ENCODE measurements around the gene MAST1. TPM values are rescaled to one million over a fixed set of nuclear protein-coding genes. Genes with fewer than 3 reads are reported as not detected.
"Not testable (repeated sequence)": the region's sequence is repeated elsewhere in the genome, so short reads cannot be mapped to it uniquely, and the experiment has no call there.

The MAST1 gene
- polyA plus RNA-seq, 1 experiment: 0.47 TPM

DNA sequence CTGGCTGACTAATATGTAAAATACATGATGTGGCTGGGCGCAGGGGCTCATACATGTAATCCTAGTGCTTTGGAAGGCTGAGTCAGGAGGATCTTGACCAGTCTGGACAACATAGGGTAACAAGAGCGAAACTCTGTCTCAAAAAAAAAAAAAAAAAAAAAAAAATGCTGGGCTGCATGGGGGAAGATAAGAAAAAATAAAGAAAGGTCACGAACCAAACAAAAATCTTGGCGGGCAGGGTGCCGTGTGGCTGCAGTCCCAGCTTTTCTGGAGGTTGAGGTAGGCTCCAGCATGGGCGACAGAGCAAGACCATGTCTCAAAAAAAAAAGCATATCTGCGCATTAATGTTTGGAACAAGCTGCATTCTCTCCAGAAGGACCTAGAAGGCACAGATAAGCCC lies 23.2 kb upstream of the MAST1 start:
- DNase-seq (ENCODE audit: low read depth, low spot score): no peak
- ChIA-PET POLR2A (no interaction called here), CTCF (interaction anchor here (0.8 kb wide), 1 partner anchor 49 kb away, joined by 3 read pairs; no protein-coding TSS in a partner anchor)
- no peaks in the 10 kb centered on the region for H3K27me3 ChIP-seq (ENCODE audit: control insufficient read depth, insufficient read depth, low read length)
- no peak overlapping the region for H3K4me3 ChIP-seq (ENCODE audit: low read depth, low read length)
- TF ChIP-seq, protein P1, sequence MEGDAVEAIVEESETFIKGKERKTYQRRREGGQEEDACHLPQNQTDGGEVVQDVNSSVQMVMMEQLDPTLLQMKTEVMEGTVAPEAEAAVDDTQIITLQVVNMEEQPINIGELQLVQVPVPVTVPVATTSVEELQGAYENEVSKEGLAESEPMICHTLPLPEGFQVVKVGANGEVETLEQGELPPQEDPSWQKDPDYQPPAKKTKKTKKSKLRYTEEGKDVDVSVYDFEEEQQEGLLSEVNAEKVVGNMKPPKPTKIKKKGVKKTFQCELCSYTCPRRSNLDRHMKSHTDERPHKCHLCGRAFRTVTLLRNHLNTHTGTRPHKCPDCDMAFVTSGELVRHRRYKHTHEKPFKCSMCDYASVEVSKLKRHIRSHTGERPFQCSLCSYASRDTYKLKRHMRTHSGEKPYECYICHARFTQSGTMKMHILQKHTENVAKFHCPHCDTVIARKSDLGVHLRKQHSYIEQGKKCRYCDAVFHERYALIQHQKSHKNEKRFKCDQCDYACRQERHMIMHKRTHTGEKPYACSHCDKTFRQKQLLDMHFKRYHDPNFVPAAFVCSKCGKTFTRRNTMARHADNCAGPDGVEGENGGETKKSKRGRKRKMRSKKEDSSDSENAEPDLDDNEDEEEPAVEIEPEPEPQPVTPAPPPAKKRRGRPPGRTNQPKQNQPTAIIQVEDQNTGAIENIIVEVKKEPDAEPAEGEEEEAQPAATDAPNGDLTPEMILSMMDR (IDR thresholded peaks at IDR 0.05; ENCODE audit: low read depth, low read length): no peak
- no peaks in the 10 kb centered on the region for H3K9me3 ChIP-seq (ENCODE audit: control insufficient read depth, insufficient read depth, low read length)
- H3K27ac ChIP-seq (ENCODE audit: low read depth, low read length): no peak overlapping the region

DNA sequence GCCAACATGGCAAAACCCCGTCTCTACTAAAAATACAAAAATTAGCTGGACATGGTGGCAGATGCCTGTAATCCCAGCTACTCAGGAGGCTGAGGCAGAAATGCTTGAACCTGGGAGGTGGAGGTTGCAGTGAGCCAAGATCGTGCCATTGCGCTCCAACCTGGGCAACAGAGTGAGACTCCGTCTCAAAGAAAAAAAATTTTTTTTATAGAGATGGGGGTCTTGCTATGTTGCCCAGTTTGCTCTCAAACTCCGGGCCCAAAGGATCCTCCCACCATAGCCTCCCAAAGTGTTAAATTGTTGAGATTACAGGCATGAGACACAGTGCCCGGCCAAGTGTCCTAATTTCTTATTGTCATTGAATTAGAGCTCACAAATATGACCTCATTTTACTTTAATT lies 21.1 kb upstream of the MAST1 start:
- CTCF ChIA-PET; DNase-seq (ENCODE audit: low read depth, low spot score); H3K9me3 ChIP-seq (ENCODE audit: control insufficient read depth, insufficient read depth, low read length); H3K27ac ChIP-seq (ENCODE audit: low read depth, low read length); H3K4me3 ChIP-seq (ENCODE audit: low read depth, low read length); POLR2A ChIA-PET; H3K27me3 ChIP-seq (ENCODE audit: control insufficient read depth, insufficient read depth, low read length): not testable (repeated sequence)

DNA sequence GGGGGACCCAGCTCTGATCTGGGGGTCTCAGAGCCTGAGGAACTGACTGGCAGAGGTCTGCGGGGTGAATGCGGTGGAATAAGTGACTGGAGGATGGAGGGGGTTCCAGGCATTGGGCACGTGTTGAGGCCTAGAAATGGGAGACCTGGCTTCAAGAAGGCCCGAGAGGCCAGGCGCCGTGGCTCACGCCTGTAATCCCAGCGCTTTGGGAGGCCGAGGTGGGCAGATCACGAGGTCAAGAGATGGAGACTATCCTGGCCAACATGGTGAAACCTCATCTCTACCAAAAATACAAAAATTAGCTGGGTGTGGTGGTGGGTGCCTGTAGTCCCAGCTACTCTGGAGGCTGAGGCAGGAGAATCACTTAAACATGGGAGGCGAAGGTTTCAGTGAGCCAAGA lies 20.5 kb upstream of the MAST1 start:
- H3K27me3 ChIP-seq (ENCODE audit: control insufficient read depth, insufficient read depth, low read length); H3K27ac ChIP-seq (ENCODE audit: low read depth, low read length); H3K9me3 ChIP-seq (ENCODE audit: control insufficient read depth, insufficient read depth, low read length); DNase-seq (ENCODE audit: low read depth, low spot score); H3K4me3 ChIP-seq (ENCODE audit: low read depth, low read length): not testable (repeated sequence)
- ChIA-PET CTCF (interaction anchor here (0.7 kb wide), 2 partner anchors 24 to 57 kb away, joined by 3 to 4 read pairs; no protein-coding TSS in a partner anchor), POLR2A (interaction anchor here (0.7 kb wide), 1 partner anchor 121 kb away, joined by 6 read pairs; the partner anchor contains the start of gene FBXW9)

DNA sequence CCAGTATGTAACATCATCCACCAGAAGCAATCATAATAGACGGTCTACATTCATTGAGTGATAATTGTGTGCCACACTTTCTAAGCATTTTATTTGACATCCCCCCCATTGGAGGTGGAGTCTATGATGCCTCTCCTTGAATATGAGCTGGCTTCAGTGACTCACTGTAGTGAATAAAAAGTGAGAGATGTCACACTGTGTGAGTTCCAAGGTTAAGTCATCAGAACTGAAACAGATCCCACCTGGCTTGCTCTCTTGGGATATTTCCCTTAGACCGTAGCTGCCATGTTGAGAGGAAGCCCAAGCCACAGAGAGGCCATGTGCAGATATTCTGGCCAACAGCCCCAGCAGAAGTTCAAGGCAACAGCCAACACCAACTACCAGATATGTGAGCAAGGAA lies 16.6 kb upstream of the MAST1 start:
- TF ChIP-seq, protein P1 (IDR thresholded peaks at IDR 0.05; ENCODE audit: low read depth, low read length): no peak
- no peak for DNase-seq (ENCODE audit: low read depth, low spot score)
- ChIA-PET CTCF (interaction anchor here (0.7 kb wide), 2 partner anchors 26 to 55 kb away, joined by 3 read pairs; no protein-coding TSS in a partner anchor), POLR2A (interaction anchor here (0.6 kb wide), 1 partner anchor 121 kb away, joined by 10 read pairs; no protein-coding TSS in a partner anchor)
- H3K27me3 ChIP-seq (ENCODE audit: control insufficient read depth, insufficient read depth, low read length): peaks cover 3% of the 10 kb centered on the region
- H3K4me3 ChIP-seq (ENCODE audit: low read depth, low read length): no peak overlapping the region
- H3K9me3 ChIP-seq (ENCODE audit: control insufficient read depth, insufficient read depth, low read length): no peaks in the 10 kb centered on the region; the same call in 1 of the 2 replicates
- no peak overlapping the region for H3K27ac ChIP-seq (ENCODE audit: low read depth, low read length)

DNA sequence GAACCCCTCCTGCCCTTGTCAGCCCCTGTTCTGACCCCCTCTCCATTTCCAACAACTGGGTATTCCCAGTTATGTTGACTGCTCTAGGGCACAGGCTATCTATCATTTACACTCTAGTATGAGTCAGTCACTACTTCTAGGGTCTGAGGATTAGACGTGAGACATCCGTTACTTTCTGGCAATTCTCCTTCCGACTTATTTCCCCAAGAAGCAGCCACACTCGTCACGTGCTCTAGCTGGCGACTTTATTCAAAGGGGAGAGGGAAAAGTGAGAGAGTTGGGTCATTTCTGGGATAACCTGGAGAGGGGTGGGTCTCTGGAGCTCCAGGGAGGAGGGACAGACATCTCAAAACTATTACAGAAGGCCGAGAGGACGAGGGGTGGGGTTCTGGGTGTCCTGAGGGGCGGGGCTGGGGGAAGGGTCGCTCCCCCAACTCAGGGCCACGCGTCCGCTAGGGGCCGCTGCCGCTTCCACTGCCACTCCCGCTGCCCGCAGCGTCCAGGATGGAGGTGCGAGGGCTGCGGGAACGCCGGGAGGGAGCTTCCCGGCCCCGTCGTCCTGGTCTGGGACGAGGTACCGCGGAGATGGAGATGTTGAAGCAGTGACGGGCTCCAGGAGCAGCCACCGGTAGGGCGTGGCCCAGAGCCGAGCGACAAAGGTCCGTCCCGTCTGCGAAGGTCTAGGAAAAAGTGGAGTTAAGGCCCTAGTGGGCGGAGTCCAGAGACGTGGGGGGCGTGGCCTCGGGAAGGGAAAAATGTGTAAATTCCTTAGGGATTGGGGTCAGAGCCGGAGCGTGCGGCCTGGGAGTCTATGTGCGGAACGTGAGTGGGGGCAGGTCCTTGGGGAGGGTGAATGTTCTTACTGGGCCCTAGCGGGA lies 12.8 kb upstream of the MAST1 start:
- ChIA-PET CTCF (interaction anchor here (0.6 to 1.5 kb wide), 6 partner anchors 33 to 106 kb away, joined by 4 to 13 read pairs (median 5); no protein-coding TSS in a partner anchor), POLR2A (interaction anchor here (0.5 to 0.6 kb wide), 2 partner anchors 56 to 143 kb away, joined by 6 to 7 read pairs; partner anchors contain the start of gene DNASE2)
- TF ChIP-seq, protein P1 (IDR thresholded peaks at IDR 0.05; ENCODE audit: low read depth, low read length): peak; percentile 33; the same call in 1 of the 2 replicates
- Histone ChIP-seq H3K4me3 (ENCODE audit: low read depth, low read length) (no peak overlapping the region), H3K27ac (ENCODE audit: low read depth, low read length) (no peak overlapping the region), H3K27me3 (ENCODE audit: control insufficient read depth, insufficient read depth, low read length) (peaks cover 9% of the 10 kb centered on the region), H3K9me3 (ENCODE audit: control insufficient read depth, insufficient read depth, low read length) (no peaks in the 10 kb centered on the region; the same call in 1 of the 2 replicates)
- no peak for DNase-seq (ENCODE audit: low read depth, low spot score)

All from AG04450 (cell line).